T-helper 2 cell treated with Interferon-gamma antibody and Interleukin-4, amounts not matched to agents 100 ng/mL and 5 ng/mL, for 36 hours (primary cell): ENCODE measurements around the gene TUFM. TPM values are rescaled to one million over a fixed set of nuclear protein-coding genes. Genes with fewer than 3 reads are reported as not detected.
"Not testable (repeated sequence)": the region's sequence is repeated elsewhere in the genome, so short reads cannot be mapped to it uniquely, and the experiment has no call there.

Source experiments
- intact Hi-C: fragments of 100-400 bp; cut with micrococcal nuclease; formaldehyde crosslinking; loops from one replicate; pipeline ENCODE4 v1.15.1; 2023
- total RNA-seq: library from RNA; stranded (reverse); gene quantifications from 2 replicates; pipeline ENCODE4 v1.2.3, GENCODE V29; 2022

The TUFM gene
- total RNA-seq, 1 donor from 2014 or later, result 143 TPM

DNA sequence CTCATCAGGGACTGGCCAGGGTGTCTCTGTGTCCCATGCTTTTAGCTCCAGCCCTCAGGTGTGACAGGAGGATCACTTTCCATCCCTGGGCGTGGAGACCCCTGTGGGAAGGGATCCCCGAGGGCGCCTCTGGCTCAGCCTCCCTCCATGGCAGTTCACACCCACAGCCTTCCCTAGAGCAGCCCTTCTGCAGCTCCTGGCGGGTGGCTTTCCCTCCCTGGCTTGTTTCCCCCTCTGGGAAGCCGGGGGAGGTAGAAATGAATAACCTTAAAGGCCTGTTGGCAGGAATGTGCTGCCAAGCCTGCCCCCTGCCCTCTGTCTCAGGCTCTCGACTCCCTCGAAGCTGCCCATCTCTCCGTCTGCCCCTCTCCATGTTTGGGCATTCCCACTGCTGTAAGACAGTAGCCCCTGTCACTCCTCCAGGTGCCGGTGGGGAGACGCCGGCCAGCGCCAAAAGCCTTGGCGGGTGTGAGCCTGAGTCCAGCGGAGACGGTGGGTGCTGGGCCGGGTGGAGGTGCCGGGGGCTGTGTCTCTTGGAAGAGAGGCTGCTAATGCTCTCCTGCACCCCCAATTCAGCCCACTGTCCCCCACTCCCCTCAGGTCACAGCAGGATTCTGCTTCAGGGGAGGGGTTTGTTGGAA lies 30.0 kb upstream of the TUFM start:
- intact Hi-C loops, result no loop called here

DNA sequence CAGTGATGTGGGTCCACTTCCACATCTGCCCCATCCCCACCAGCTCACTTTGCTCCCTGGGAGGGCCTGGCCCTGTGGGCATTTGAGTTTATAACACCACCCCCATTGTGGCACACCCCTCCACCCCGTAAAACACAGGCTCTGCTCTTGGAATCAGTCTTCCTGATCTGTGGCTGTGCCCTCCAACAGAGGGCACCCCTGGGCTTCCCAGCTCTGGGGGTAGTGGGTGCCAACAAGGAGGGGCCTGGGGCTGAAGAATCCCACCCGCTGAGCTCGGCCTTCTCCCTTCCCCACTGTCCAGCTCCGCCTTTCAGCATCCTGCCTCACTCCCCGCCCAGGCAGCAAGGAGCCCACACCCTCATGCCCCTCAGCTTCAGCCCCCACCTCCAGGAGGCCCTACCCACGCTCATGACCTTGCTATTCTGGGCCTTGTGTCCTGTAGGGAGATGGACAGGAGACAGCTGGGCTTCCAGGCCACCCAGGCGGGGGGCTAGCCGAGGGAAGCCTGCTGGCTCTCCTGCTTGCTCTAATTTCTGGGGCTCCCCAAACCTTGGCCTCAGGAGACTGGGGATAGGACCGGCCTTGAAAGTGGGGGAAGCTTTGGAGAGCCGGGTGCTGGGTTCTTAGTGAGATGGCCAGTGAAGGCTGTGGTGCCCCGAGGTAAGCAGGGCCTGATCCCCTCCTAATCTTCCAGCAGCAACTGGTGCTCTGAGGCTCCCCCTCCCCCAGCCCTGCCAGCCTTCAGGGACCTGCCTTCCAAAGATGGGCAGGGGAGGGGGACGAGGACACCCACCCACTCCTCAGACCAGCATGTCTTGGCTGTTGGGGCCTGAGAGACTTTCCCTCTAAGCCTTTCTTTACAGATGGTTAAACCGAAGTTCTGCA lies 29.2 kb upstream of the TUFM start:
- intact Hi-C loops, result no loop called here

DNA sequence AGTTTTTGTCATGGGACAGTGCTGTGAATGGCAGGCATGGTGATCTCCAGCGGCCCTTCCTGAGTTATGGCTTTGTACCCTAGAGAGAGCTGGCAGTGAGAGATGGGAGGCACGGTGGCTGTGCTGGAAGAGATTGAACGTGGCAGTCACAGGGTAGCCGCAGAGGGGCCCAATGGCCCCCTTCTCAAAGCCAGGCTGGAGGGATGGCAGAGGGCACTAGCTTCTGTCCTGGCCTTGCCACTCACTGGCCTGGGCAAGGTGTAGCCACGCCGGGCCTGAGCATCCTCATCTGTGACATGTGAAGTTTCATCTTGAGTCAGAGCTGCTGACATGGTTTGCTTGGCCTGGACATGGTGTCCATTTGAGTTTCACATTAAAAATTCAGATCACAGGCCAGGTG lies 28.3 kb upstream of the TUFM start:
- intact Hi-C loops, result no loop called here

DNA sequence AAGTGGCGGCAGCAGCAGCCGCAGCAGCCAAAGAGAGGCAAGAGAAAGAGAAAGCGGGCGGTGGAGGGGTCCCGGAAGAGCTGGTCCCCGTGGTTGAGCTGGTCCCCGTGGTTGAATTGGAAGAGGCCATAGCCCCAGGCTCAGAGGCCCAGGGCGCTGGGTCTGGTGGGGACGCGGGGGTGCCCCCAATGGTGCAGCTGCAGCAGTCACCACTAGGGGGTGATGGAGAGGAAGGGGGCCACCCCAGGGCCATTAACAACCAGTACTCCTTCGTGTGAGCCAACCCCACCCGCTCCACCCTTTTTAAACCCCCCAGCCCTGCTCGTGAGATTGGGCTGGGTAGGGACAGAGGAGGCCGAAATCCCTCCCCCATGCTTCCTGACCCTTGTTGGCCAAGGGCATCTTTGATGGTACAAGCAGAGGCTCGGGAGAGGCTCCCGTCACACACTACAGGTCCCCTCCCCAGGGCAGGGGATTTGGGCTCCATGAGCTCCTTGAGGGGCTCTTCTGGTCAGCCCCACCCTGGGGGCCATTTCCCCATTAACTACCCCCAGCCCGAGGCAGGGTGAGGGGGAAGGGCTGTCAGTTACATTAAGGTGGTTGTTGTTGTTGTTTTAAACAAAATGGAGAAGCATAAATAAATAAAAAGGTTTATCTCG lies 27.5 kb upstream of the TUFM start:
- intact Hi-C loops, result no loop called here

DNA sequence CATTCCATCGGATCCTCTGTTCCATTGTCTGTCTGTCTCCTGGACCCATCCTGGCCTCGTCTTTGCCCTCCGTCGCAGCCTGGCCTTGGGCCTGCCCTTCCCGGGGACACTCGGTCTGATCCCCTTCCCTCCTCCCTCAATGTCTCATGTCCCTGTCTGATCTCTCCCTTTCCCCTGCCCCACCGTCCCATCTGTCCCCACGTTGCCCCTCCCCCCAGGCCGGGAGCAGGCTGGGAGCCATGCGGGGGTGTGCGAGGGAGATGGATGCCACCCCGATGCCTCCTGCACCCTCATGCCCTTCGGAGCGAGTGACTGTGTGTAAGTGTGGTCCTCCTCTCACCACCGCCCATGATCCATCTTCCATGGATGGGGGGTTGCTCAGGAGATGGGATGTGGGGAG lies 26.8 kb upstream of the TUFM start:
- intact Hi-C loops, result no loop called here

DNA sequence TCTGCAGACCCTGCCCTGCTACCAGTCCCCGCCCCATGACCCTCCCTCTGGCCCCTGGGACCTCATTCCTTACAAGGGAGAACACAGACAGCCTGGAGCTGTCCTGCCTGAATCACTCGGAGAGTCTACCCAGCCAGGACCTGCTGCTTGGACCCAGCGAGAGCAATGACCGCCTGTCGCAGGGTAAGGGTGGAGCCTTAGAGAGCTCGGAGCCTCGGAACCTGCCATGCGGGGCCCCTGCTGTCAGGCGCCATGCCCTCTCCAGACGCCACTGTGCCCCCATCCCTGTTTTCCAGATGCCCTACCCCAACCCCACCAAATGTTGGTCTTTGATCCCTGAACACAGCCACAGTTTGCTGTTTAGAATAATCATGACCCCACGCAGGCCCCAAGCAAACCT lies 23.1 kb upstream of the TUFM start:
- intact Hi-C loops, result no loop called here

DNA sequence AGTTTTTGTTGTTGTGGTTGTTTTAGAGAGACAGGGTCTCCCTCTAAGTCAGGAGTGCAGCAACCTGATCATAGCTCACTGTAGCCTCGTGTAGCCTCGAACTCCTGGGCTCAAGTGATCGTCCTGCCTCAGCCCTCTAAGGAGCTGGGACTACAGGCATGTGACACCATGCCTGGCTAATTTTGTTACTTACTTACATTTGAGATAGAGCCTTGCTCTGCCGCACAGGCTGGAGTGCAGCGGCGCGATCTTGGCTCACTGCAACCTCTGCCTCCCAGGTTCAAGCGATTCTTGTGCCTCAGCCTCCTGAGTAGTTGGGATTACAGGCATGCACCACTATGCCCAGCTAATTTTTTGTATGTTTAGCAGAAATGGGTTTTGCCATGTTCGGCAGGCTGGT lies 21.5 kb upstream of the TUFM start:
- intact Hi-C loops, result not testable (repeated sequence)

DNA sequence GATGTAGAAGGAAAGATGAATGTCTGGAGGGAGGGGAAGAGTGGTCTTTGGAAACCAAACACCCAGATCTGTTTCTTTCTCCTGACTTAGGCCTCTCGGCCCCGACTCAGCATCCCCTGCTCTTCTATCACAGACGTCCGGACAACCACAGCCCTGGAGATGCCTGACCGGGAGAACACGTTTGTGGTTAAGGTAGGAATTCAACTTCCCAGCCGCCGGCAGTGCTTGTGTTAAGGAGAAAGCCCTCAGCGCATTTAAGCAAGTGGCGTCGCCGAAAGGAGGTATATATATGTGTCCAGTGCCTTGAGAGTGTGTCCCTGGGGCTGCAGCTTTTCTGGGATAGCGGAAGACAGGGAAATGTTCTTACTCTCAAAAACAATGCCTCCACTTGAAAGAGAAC lies 21.1 kb upstream of the TUFM start:
- intact Hi-C loops, result no loop called here

DNA sequence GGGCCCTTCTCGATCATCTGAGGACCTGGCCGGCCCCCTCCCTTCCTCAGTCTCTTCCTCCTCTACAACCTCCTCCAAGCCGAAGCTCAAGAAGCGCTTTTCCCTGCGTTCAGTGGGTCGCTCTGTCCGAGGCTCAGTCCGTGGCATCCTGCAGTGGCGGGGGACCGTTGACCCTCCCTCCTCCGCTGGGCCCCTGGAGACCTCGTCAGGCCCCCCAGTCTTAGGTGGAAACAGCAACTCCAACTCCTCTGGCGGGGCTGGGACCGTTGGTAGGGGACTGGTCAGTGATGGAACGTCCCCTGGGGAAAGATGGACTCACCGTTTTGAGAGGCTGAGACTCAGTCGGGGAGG lies 20.3 kb upstream of the TUFM start:
- intact Hi-C loops, result no loop called here

DNA sequence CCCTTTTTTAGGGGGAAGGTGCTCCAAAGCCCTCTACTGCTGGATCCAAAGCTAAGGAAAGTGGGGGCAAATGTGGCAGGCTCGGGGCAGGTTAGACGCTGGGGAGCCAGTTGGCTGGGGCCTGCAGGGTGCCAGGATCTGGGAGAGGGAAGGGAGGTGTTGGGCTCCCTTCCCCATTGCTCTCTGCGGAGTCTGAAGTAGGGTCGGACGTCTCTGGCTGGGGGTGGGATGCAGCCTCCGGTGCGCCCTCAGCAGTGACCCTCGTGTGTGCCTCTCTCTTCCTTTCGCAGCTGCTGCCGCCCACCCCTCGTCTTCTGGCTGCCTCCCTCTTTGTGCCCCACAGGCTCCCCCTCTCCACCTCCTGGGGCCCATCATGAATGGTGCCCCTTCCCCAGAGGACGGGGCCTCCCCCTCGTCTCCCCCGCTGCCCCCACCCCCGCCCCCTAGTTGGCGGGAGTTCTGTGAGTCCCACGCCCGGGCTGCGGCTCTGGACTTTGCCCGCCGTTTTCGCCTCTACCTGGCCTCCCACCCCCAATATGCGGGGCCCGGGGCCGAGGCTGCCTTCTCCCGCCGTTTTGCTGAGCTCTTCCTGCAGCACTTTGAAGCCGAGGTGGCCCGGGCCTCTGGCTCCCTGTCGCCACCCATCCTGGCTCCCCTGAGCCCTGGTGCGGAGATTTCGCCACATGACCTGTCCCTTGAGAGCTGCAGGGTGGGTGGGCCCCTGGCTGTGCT lies 19.7 kb upstream of the TUFM start:
- intact Hi-C loops, result no loop called here

DNA sequence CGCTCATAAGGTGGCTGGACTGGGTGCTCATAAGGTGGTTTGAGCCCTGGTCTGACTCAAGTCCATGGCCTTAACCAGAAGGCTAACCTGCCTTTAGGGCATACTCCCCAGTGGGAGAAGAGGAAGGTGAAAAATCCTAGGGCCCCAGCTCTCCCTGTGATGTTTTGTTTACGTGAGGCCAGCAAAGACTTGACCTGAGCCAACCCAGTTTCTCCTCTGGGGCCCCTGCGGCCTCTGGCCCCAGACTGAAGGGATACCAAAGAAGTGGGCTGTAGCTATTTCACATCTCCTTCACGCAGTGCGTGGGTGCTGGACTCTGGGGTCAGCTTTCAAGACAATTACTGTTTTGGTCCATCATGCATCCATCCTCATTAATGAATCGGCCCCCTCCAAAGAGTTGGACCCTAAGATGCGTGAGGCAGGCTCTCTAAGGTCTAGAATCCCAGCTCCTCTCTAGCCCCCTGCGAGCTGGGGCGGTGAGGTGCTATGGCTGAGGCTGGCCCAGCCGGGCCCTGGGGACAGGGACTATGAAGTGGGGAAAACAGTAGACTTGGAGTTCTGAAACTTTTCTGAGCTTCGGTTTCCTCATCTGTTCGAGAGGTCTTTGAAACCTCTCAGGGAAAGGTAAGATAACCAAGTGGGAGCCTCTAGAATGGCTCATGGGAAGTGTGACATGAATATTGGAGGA lies 19.0 kb upstream of the TUFM start:
- intact Hi-C loops, result no loop called here

DNA sequence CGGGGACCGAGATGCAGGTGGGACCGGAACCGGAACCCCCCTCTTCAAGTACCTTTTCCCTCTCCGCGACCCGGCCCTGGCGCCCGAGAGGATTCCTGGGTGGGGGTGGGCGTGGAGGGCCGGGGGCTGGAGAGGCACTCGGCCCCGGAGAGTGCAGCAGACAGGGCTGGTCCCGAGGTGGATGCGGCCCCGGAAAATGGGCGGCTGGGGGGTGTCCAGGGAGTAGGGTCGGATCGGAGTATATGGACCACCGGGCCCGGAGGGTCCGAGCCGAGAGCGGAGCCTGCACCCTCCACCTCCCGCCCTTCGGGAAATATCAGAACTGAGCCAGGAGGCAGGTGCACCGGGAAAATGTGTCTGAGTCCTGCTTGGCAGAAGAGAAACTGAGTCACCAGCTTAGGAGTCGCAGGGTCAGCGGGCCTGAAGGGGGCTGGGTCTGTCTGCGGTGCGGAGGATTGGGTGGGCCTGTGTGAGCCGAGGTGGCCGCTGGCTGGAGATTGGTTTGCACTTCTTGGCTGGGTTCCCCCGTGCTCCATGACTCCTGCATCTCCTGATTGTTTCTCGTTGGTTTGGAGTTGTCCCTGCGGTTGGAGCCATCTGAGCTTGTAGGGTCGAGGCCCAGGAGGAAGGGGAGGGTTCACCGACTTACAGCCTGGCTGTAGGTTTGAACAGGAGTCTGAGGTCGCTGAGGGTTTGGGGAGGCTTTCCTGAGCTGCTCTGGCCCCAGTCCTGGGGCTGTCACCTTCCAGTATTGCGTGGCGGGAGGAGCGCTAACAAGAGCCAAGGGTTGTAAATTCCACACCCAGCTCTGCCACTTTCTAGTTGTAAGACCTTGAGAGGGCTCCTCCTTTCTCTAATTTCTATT lies 18.0 kb upstream of the TUFM start:
- intact Hi-C loops, result loop anchor here (1.0 to 5.0 kb wide), 5 partner anchors 18 to 953 kb away; partner anchors contain the start of genes NFATC2IP, PAGR1, RABEP2 and TUFM

DNA sequence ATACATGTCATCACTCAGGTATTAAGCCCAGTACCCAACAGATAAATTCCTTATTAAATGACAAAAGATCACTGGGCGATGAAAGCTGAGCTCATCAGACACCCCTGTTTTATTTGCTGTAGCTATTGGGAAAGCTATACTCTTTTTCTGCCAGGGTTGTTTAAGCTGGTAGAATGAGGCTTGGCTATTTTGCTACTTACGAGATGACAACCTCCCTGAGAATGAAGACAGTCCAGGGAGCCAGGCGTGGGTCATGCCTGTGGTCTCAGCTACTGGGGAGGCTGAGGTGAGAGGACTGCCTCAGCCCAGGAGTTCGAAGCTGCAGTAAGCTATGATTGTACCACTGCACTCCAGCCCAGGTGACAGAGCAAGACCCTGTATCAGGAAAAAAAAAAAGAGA lies 13.2 kb upstream of the TUFM start:
- intact Hi-C loops, result no loop called here

DNA sequence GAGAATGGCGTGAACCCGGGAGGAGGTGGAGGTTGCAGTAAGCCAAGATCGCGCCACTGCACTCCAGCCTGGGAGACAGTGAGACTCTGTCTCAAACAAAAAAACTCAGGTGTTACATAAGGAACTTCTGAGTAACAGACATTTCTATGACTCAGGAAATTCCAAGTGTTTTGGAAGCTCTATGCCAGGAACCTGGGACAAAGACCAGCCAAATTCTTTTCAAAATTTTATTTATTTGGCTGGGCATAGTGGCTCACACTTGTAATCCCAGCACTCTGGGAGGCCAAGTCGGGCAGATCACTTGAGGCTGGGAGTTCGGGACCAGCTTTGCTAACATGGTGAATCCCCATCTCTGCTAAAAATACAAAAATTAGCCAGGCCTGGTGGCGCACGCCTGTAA lies 12.3 kb upstream of the TUFM start:
- intact Hi-C loops, result no loop called here

DNA sequence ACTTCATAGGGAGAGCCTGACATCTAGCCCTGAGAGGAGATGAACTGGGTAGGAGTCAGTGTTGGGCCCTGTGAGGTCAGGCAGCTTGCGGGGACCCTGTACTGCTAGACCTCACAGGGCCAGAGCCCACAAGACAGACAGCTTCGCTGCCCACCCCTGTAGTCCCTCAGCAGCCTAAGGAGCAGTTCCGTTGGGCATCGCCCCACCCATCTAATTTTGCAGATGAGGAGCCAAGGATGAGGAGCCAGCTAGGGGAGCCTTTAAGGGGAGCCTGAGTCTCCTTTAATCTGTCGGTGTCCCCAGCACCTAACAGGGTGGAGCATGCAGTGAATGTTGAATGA lies 755 bp upstream of the TUFM start:
- intact Hi-C loops, result loop anchor here (1.0 to 10.0 kb wide), 4 partner anchors 16 to 292 kb away; partner anchors contain the start of genes RABEP2, SGF29 and SH2B1

DNA sequence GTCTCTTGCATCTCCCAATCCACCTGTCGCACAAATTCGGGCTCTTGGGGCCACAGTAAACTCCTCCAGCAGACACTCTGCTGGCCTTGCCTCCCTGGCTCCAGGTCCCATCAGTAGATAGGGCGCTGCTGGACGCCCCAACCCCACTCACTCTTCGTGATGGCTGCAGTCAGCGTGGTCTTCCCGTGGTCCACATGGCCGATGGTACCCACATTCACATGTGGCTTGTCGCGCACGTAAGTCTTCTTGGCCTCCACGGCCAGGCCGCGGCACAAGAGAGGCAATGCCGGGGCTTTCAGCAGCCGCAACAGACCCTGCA lies 428 bp downstream of the TUFM start:
- intact Hi-C loops, result loop anchor here (1.0 to 10.0 kb wide), 4 partner anchors 18 to 291 kb away; partner anchors contain the start of genes RABEP2, SGF29 and SH2B1

DNA sequence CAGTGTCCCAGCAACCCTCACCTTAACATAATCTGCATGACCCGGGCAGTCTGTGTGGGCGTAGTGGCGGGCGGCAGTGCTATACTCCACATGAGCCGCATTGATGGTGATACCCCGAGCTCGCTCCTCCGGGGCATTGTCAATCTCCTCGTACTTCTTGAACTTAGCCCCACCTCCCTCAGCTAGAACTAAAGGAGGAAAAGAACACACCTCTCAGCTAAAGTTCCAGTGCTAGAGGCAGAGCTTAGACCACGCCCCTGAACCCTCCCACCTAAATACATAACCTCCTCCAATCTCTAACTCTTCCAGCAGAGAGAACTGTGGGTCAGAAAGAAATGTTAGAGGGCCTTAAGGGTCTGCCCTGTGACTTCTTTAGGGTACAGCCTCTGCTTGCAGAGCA lies 855 bp downstream of the TUFM start:
- intact Hi-C loops, result loop anchor here (10.0 kb wide), 1 partner anchor 290 kb away; the partner anchor contains the start of gene SGF29

DNA sequence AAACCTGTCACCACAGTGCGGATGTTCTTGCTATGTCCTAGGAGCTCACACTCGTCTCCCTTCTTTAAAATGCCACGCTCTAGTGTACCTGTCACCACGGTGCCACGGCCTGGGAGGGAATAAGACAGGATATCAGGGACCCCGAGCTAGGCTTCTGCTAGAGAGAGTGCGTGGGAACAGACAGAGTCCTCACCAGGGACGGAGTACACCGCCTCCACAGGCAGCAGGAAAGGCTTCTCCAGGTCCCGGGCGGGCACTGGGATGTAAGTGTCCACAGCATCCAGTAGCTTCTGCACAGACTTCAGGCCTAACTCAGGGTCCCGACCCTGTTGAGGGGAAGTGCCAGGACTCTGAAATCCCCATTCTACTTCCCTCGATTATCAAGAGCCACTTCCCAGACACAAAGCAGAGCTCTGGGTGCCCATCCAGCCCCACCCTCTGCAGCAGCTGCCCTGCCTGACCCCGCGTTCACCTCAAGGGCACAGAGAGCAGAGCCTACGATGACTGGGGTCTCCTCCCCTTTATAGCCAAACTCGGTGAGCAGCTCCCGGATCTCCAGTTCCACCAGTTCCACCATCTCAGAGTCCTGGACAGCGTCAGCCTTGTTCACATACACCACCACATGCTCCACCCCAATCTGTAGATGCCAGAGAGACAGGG lies 1.8 kb downstream of the TUFM start:
- intact Hi-C loops, result loop anchor here (10.0 kb wide), 1 partner anchor 290 kb away; the partner anchor contains the start of gene SGF29

DNA sequence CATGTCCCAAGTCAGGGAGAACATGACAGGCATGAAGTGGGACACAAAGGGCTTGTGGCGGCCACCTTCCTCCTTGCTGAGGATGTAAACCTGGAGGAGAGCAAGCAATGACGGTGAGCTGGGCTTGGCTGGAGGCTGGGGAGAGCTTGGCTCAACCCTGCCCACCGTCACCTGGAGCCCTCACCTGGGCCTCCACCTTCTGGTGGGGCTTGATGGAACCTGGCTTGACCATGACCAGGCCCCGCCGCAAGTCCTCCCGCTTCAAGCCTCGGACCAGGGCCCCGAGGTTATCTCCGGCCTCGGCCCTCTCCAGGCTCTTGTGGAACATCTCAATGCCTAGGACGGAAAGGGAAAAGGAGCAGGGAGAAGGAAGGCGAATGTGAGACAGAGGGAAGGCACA lies 2.4 kb downstream of the TUFM start:
- intact Hi-C loops, result loop anchor here (10.0 kb wide), 1 partner anchor 289 kb away; the partner anchor contains the start of gene SGF29
